Suprapubic skin (tissue), 4 donors: ENCODE data around the gene TCEAL3.

Source experiments
- POLR2A ChIP-seq, 2 donors: fragments of 450-650 bp; IDR thresholded peaks; one replicate each; pipeline ENCODE4 v1.6.1; 2017; ENCODE audit warnings: antibody characterized with exemption in 2 of 2, mild to moderate bottlenecking in 2 of 2, moderate library complexity in 2 of 2
- POLR2AphosphoS5 ChIP-seq, 3 donors: sonication (generic); formaldehyde crosslinking; IDR thresholded peaks; one replicate each; pipeline ENCODE4 v1.6.1; 2017; ENCODE audit warnings: antibody characterized with exemption in 3 of 3
- TF ChIP-seq, protein P1 (sequence below), 2 donors: fragments of 200-600 bp in 1 of 2; fragments of 450-650 bp in 1 of 2; sonication (generic) in 1 of 2; IDR thresholded peaks; one replicate each; pipeline ENCODE4 v1.5.1; 2016 to 2019; ENCODE audit warnings: antibody characterized with exemption in 2 of 2, mild to moderate bottlenecking in 1 of 2, moderate library complexity in 1 of 2

DNA sequence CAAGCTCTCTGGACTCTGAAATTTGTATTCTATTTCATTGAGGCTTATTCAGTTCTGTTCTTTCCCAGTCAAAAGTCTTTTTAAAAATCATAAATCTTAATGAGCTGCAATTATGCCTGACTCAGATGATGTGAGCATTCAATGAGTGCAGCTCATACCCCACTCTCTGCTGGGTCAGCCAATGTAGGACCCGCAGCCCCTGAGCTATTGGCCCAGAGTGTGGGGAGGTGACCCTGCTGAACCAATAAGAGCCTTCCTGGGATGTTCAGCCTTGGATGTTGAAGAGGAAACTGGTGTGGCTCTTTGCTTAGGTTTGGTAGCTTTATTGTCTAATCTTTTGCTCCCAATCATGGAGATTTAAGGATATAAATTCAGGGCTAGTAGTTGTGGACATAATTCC, 34.6 kb upstream of the TCEAL3 start:
- TF ChIP-seq, protein P1, sequence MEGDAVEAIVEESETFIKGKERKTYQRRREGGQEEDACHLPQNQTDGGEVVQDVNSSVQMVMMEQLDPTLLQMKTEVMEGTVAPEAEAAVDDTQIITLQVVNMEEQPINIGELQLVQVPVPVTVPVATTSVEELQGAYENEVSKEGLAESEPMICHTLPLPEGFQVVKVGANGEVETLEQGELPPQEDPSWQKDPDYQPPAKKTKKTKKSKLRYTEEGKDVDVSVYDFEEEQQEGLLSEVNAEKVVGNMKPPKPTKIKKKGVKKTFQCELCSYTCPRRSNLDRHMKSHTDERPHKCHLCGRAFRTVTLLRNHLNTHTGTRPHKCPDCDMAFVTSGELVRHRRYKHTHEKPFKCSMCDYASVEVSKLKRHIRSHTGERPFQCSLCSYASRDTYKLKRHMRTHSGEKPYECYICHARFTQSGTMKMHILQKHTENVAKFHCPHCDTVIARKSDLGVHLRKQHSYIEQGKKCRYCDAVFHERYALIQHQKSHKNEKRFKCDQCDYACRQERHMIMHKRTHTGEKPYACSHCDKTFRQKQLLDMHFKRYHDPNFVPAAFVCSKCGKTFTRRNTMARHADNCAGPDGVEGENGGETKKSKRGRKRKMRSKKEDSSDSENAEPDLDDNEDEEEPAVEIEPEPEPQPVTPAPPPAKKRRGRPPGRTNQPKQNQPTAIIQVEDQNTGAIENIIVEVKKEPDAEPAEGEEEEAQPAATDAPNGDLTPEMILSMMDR (IDR thresholded peaks at IDR 0.05): no peak
- TF ChIP-seq POLR2AphosphoS5 (IDR thresholded peaks at IDR 0.05) (no peak), POLR2A (IDR thresholded peaks at IDR 0.05) (no peak)
